Uterus (tissue), 4 donors: ENCODE measurements around the gene RASGRF1. TPM values are rescaled to one million over a fixed set of nuclear protein-coding genes. Genes with fewer than 3 reads are reported as not detected.

Source experiments
- DNase-seq, 2 donors: peaks; one replicate each; pipeline ENCODE4 v3.0.0-alpha.2; 2019 to 2020
- H3K27ac ChIP-seq, 2 donors: fragments of 200-600 bp; sonication (generic); 1 replicate in 1 of 2; 2 replicates in 1 of 2; pipeline ENCODE4 v1.5.1; 2016 to 2018
- H3K27me3 ChIP-seq, 2 donors: fragments of 200-600 bp; sonication (generic); one replicate each; pipeline ENCODE4 v1.5.1; 2018 to 2019; ENCODE audit warnings: control low read depth in 1 of 2
- H3K36me3 ChIP-seq, 2 donors: fragments of 200-600 bp; sonication (generic); one replicate each; pipeline ENCODE4 v1.5.1; 2019; ENCODE audit warnings: control low read depth in 1 of 2
- H3K4me1 ChIP-seq, 2 donors: fragments of 200-600 bp; sonication (generic); one replicate each; pipeline ENCODE4 v1.5.1; 2018 to 2019; ENCODE audit warnings: control low read depth in 1 of 2
- H3K4me3 ChIP-seq, 2 donors: fragments of 200-600 bp; sonication (generic); 1 replicate in 1 of 2; 2 replicates in 1 of 2; pipeline ENCODE4 v1.5.1; 2018 to 2019; ENCODE audit warnings: mild to moderate bottlenecking in 1 of 2
- H3K9me3 ChIP-seq, 2 donors: fragments of 200-600 bp; sonication (generic); one replicate each; pipeline ENCODE4 v1.5.1; 2019; ENCODE audit warnings: control low read depth in 1 of 2
- CTCF ChIP-seq, 4 experiments: fragments of 200-600 bp in 2 of 4; fragments of 450-650 bp in 2 of 4; sonication (generic) in 2 of 4; IDR thresholded peaks; one replicate each; pipeline ENCODE4 v1.5.1; 2016 to 2019; ENCODE audit warnings: antibody characterized with exemption in 4 of 4, mild to moderate bottlenecking in 2 of 4, moderate library complexity in 1 of 4
- POLR2A ChIP-seq, 2 donors: fragments of 450-650 bp; IDR thresholded peaks; one replicate each; pipeline ENCODE4 v1.6.1; 2016; ENCODE audit warnings: antibody characterized with exemption in 2 of 2, mild to moderate bottlenecking in 1 of 2, moderate library complexity in 1 of 2
- intact Hi-C: fragments of 100-400 bp; cut with DNase I; formaldehyde crosslinking; loops from one replicate; pipeline ENCODE4 v1.15.1; 2023; ENCODE audit warnings: low total_unique reads
- total RNA-seq, 4 donors: library from RNA; depleted of rRNA in 3 of 4; stranded (reverse); fragments of >200 nt in 3 of 4; gene quantifications; one replicate each; pipeline versions ENCODE4 v1.1.0 to v1.2.4, GENCODE V29; 2014 to 2023
- donor health status: DM: yes; HTN: yes; CAD: no.

Gene RASGRF1
- total RNA-seq, 4 donors from 2014 or later = 0.21 to 3.4 (median 1.8) TPM; not detected in 1

- H3K27ac ChIP-seq = no peak overlapping the region
- peaks cover 0 to 3% of the 10 kb centered on the region in 2 donors for H3K9me3 ChIP-seq
- TF ChIP-seq CTCF (IDR thresholded peaks at IDR 0.05) = no peak
- TF ChIP-seq POLR2A (IDR thresholded peaks at IDR 0.05) = no peak
- no peak overlapping the region for H3K4me3 ChIP-seq
- intact Hi-C loops = no loop called here
- H3K36me3 ChIP-seq = no peaks in the 10 kb centered on the region
- H3K27me3 ChIP-seq = no peaks in the 10 kb centered on the region
- no peak for DNase-seq
- H3K4me1 ChIP-seq = no peaks in the 10 kb centered on the region
These were observed 41.8 kb upstream of the RASGRF1 start for GRCh38 chr15:79132361-79132760.

- Histone ChIP-seq H3K27ac (no peak overlapping the region), H3K4me1 (no peaks in the 10 kb centered on the region), H3K9me3 (peaks cover 0 to 3% of the 10 kb centered on the region in 2 donors), H3K36me3 (no peaks in the 10 kb centered on the region), H3K4me3 (no peak overlapping the region), H3K27me3 (no peaks in the 10 kb centered on the region)
- TF ChIP-seq CTCF (IDR thresholded peaks at IDR 0.05) = no peak
- TF ChIP-seq POLR2A (IDR thresholded peaks at IDR 0.05) = no peak
- intact Hi-C loops = no loop called here
- DNase-seq = no peak
These were observed 40.1 kb upstream of the RASGRF1 start for GRCh38 chr15:79130535-79131130.

- peaks cover 0 to 3% of the 10 kb centered on the region in 2 donors for H3K9me3 ChIP-seq
- no peaks in the 10 kb centered on the region for H3K4me1 ChIP-seq
- H3K27ac ChIP-seq = no peak overlapping the region
- no peak for TF ChIP-seq POLR2A (IDR thresholded peaks at IDR 0.05)
- no peak for TF ChIP-seq CTCF (IDR thresholded peaks at IDR 0.05)
- DNase-seq = no peak
- no peak overlapping the region for H3K4me3 ChIP-seq
- H3K27me3 ChIP-seq = no peaks in the 10 kb centered on the region
- H3K36me3 ChIP-seq = no peaks in the 10 kb centered on the region
- intact Hi-C loops = no loop called here
These were observed 38.7 kb upstream of the RASGRF1 start for GRCh38 chr15:79129235-79129634.

- Histone ChIP-seq H3K36me3 (no peaks in the 10 kb centered on the region), H3K27me3 (no peaks in the 10 kb centered on the region), H3K9me3 (peaks cover 0 to 3% of the 10 kb centered on the region in 2 donors), H3K4me3 (no peak overlapping the region), H3K27ac (no peak overlapping the region), H3K4me1 (no peaks in the 10 kb centered on the region)
- intact Hi-C loops = no loop called here
- no peak for DNase-seq
- TF ChIP-seq CTCF (IDR thresholded peaks at IDR 0.05) (no peak), POLR2A (IDR thresholded peaks at IDR 0.05) (no peak)
These were observed 38.0 kb upstream of the RASGRF1 start for GRCh38 chr15:79128556-79128955.

- intact Hi-C loops = no loop called here
- Histone ChIP-seq H3K4me1 (no peaks in the 10 kb centered on the region), H3K27me3 (no peaks in the 10 kb centered on the region), H3K9me3 (no peaks in the 10 kb centered on the region), H3K27ac (no peak overlapping the region), H3K4me3 (no peak overlapping the region), H3K36me3 (no peaks in the 10 kb centered on the region)
- DNase-seq = no peak
- TF ChIP-seq CTCF (IDR thresholded peaks at IDR 0.05) = no peak
- TF ChIP-seq POLR2A (IDR thresholded peaks at IDR 0.05) = no peak
These were observed 33.8 kb upstream of the RASGRF1 start for GRCh38 chr15:79124388-79124787.
